Testis (tissue), 3 donors: ENCODE data around the gene GKN2. TPM values are rescaled to one million over a fixed set of nuclear protein-coding genes. Genes with fewer than 3 reads are reported as not detected.

ENCODE experiments used
- DNase-seq: peaks from one replicate; pipeline ENCODE4 v3.0.0-alpha.2; 2019
- H3K27ac ChIP-seq, 2 donors: fragments of 200-600 bp; sonication (generic); one replicate each; pipeline ENCODE4 v1.5.1; 2019
- H3K27me3 ChIP-seq: fragments of 200-600 bp; sonication (generic); one replicate; pipeline ENCODE4 v1.5.1; 2019
- H3K36me3 ChIP-seq: fragments of 200-600 bp; sonication (generic); one replicate; pipeline ENCODE4 v1.5.1; 2017; ENCODE audit warnings: low read depth; ENCODE audit errors: missing control alignments
- H3K4me1 ChIP-seq: fragments of 200-600 bp; sonication (generic); one replicate; pipeline ENCODE4 v1.5.1; 2019
- H3K4me3 ChIP-seq, 2 donors: fragments of 200-600 bp; sonication (generic); one replicate each; pipeline ENCODE4 v1.5.1; 2017 to 2019
- H3K9me3 ChIP-seq: fragments of 200-600 bp; sonication (generic); one replicate; pipeline ENCODE4 v1.5.1; 2017
- CTCF ChIP-seq, 3 experiments: fragments of 450-650 bp in 2 of 3; fragments of 200-600 bp in 1 of 3; sonication (generic) in 1 of 3; IDR thresholded peaks; one replicate each; pipeline ENCODE4 v1.5.1; 2016 to 2019; ENCODE audit warnings: antibody characterized with exemption in 3 of 3, mild to moderate bottlenecking in 2 of 3, moderate library complexity in 1 of 3
- POLR2A ChIP-seq: fragments of 450-650 bp; IDR thresholded peaks from one replicate; pipeline ENCODE4 v1.6.1; 2017; ENCODE audit warnings: antibody characterized with exemption, mild to moderate bottlenecking, moderate library complexity
- WGBS, 2 donors: methylation state at CpG; one replicate each; pipeline ENCODE4 v1.1.5; 2018; 5-methylcytosine and 5-hydroxymethylcytosine counted together
- intact Hi-C: fragments of 100-400 bp; cut with DNase I; formaldehyde crosslinking; loops from one replicate; pipeline ENCODE4 v1.15.1; 2023; ENCODE audit warnings: low total_unique reads
- polyA plus RNA-seq: library from polyadenylated mRNA; stranded (reverse); fragments of 350-450 nt; fragmentation: Illumina TruSeq; extraction: RNeasy Lipid Tissue Mini Kit (QIAGEN cat#74804); gene quantifications from one replicate; pipeline ENCODE4 v1.2.3, GENCODE V29; 2014; ENCODE audit warnings: low read depth, low replicate concordance; ENCODE audit not compliant: insufficient read depth
- total RNA-seq, 2 donors: library from RNA; depleted of rRNA; stranded (reverse); fragments of >200 nt; gene quantifications; one replicate each; pipeline ENCODE4 v1.2.3, GENCODE V29; 2016

GKN2 gene
- total and polyA plus RNA-seq, 3 donors from 2014 or later: not detected

- intact Hi-C loops: loop anchor here (10.0 kb wide), 1 partner anchor 168 kb away; no protein-coding TSS in a partner anchor
- no peak overlapping the region for H3K27ac ChIP-seq
- H3K9me3 ChIP-seq: no peaks in the 10 kb centered on the region
- H3K4me1 ChIP-seq: peaks cover 8% of the 10 kb centered on the region
- 39 to 40% methylated on average over 2 of the region's 2 CpGs for WGBS, 2 donors
- H3K27me3 ChIP-seq: no peaks in the 10 kb centered on the region
- H3K4me3 ChIP-seq: no peak overlapping the region
- no peaks in the 10 kb centered on the region for H3K36me3 ChIP-seq
- no peak for DNase-seq
- TF ChIP-seq POLR2A (no peak), CTCF (IDR thresholded peaks at IDR 0.05) (no peak)
These were observed 40.0 kb downstream of the GKN2 start for GRCh38 chr2:68912732-68913131.

GRCh38 chr2:68912111-68912510, 40.6 kb downstream of the GKN2 start:
- 92 to 98% methylated on average over 3 of the region's 3 CpGs for WGBS, 2 donors
- TF ChIP-seq POLR2A: no peak
- TF ChIP-seq CTCF (IDR thresholded peaks at IDR 0.05): no peak
- H3K9me3 ChIP-seq: no peaks in the 10 kb centered on the region
- no peak overlapping the region for H3K27ac ChIP-seq
- no peaks in the 10 kb centered on the region for H3K27me3 ChIP-seq
- intact Hi-C loops: loop anchor here (10.0 kb wide), 1 partner anchor 167 kb away; no protein-coding TSS in a partner anchor
- no peak overlapping the region for H3K4me3 ChIP-seq
- no peak for DNase-seq
- H3K4me1 ChIP-seq: peaks cover 8% of the 10 kb centered on the region
- no peaks in the 10 kb centered on the region for H3K36me3 ChIP-seq

DNA sequence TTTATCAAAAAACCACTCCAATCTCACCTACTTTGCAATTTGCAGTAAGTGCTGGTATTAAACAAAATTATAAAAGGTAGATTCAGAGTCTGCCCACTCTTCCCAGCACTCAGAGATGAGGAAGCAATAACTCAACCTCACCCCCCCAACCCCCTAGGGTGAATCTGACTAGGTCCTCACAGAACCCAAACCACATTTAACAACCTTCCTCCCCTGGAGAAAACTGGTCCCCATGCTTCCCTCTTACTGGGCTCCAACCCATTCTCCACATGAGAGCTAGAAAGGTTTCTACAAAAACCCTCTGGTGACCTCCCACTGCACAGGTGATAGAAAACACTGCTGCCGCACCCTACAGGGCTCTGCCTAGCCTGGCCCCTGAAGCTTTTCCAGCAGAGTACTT, 41.0 kb downstream of the GKN2 start:
- H3K4me1 ChIP-seq: peaks cover 8% of the 10 kb centered on the region
- WGBS, 2 donors: 100% methylated on average over 1 of the region's 1 CpG
- no peak for DNase-seq
- H3K9me3 ChIP-seq: no peaks in the 10 kb centered on the region
- no peak overlapping the region for H3K27ac ChIP-seq
- H3K36me3 ChIP-seq: no peaks in the 10 kb centered on the region
- H3K4me3 ChIP-seq: no peak overlapping the region
- intact Hi-C loops: loop anchor here (10.0 kb wide), 1 partner anchor 167 kb away; no protein-coding TSS in a partner anchor
- TF ChIP-seq CTCF (IDR thresholded peaks at IDR 0.05) (no peak), POLR2A (no peak)
- H3K27me3 ChIP-seq: no peaks in the 10 kb centered on the region

GRCh38 chr2:68911246-68911645, 41.4 kb downstream of the GKN2 start:
- no peak for DNase-seq
- 72 to 74% methylated on average over 4 of the region's 4 CpGs for WGBS, 2 donors
- peaks cover 8% of the 10 kb centered on the region for H3K4me1 ChIP-seq
- intact Hi-C loops: loop anchor here (10.0 kb wide), 1 partner anchor 166 kb away; no protein-coding TSS in a partner anchor
- H3K4me3 ChIP-seq: no peak overlapping the region
- H3K36me3 ChIP-seq: no peaks in the 10 kb centered on the region
- H3K27ac ChIP-seq: no peak overlapping the region
- TF ChIP-seq CTCF (IDR thresholded peaks at IDR 0.05) (no peak), POLR2A (no peak)
- H3K9me3 ChIP-seq: no peaks in the 10 kb centered on the region
- no peaks in the 10 kb centered on the region for H3K27me3 ChIP-seq
